ENCODE results near the gene KCNQ5. TPM values are rescaled to one million over a fixed set of nuclear protein-coding genes. Genes with fewer than 3 reads are reported as not detected.

The KCNQ5 gene
- total RNA-seq, 1 experiment from 2014 or later, result 13.9 TPM

- in situ Hi-C loops (cut with HindIII; ENCODE audit: low pct_unique_long_range_greater_than_20kb, low sequenced_read_pairs), result no loop called here
- DNase-seq (ENCODE audit: low read depth, low spot score), result peak; percentile 35
Observed at GRCh38 chr6:72810571-72811280, 188.9 kb downstream of the KCNQ5 start.

GRCh38 chr6:72811971-72812421, 190.1 kb downstream of the KCNQ5 start:
- in situ Hi-C loops (cut with HindIII; ENCODE audit: low pct_unique_long_range_greater_than_20kb, low sequenced_read_pairs), result no loop called here
- DNase-seq (ENCODE audit: low read depth, low spot score), result peak; percentile 99

- no peak for DNase-seq (ENCODE audit: low read depth, low spot score)
- in situ Hi-C loops (cut with HindIII; ENCODE audit: low pct_unique_long_range_greater_than_20kb, low sequenced_read_pairs), result no loop called here
Observed at GRCh38 chr6:72813807-72814596, 192.1 kb downstream of the KCNQ5 start.

- no peak for DNase-seq (ENCODE audit: low read depth, low spot score)
- in situ Hi-C loops (cut with HindIII; ENCODE audit: low pct_unique_long_range_greater_than_20kb, low sequenced_read_pairs), result no loop called here
Observed at GRCh38 chr6:72816022-72816421, 194.2 kb downstream of the KCNQ5 start.

- DNase-seq (ENCODE audit: low read depth, low spot score), result no peak
Observed at GRCh38 chr6:72817208-72817607, 195.3 kb downstream of the KCNQ5 start.

GRCh38 chr6:72819609-72820008, 197.7 kb downstream of the KCNQ5 start:
- no peak for DNase-seq (ENCODE audit: low read depth, low spot score)
- in situ Hi-C loops (cut with HindIII; ENCODE audit: low pct_unique_long_range_greater_than_20kb, low sequenced_read_pairs), result no loop called here

More at GRCh38 chr6:72817208-72817607, 195.3 kb downstream of the KCNQ5 start:
- in situ Hi-C loops (cut with HindIII; ENCODE audit: low pct_unique_long_range_greater_than_20kb, low sequenced_read_pairs), result no loop called here

- DNase-seq (ENCODE audit: low read depth, low spot score), result no peak
- in situ Hi-C loops (cut with HindIII; ENCODE audit: low pct_unique_long_range_greater_than_20kb, low sequenced_read_pairs), result no loop called here
Observed at GRCh38 chr6:72820153-72820552, 198.3 kb downstream of the KCNQ5 start.

GRCh38 chr6:72820906-72821305, 199.0 kb downstream of the KCNQ5 start:
- DNase-seq (ENCODE audit: low read depth, low spot score), result no peak
- in situ Hi-C loops (cut with HindIII; ENCODE audit: low pct_unique_long_range_greater_than_20kb, low sequenced_read_pairs), result no loop called here

GRCh38 chr6:72822023-72822422, 200.2 kb downstream of the KCNQ5 start:
- no peak for DNase-seq (ENCODE audit: low read depth, low spot score)
- in situ Hi-C loops (cut with HindIII; ENCODE audit: low pct_unique_long_range_greater_than_20kb, low sequenced_read_pairs), result no loop called here

- DNase-seq (ENCODE audit: low read depth, low spot score), result no peak
- in situ Hi-C loops (cut with HindIII; ENCODE audit: low pct_unique_long_range_greater_than_20kb, low sequenced_read_pairs), result no loop called here
Observed at GRCh38 chr6:72822691-72823090, 200.8 kb downstream of the KCNQ5 start.

GRCh38 chr6:72824833-72825232, 203.0 kb downstream of the KCNQ5 start:
- in situ Hi-C loops (cut with HindIII; ENCODE audit: low pct_unique_long_range_greater_than_20kb, low sequenced_read_pairs), result no loop called here
- no peak for DNase-seq (ENCODE audit: low read depth, low spot score)

GRCh38 chr6:72825315-72825911, 203.5 kb downstream of the KCNQ5 start:
- in situ Hi-C loops (cut with HindIII; ENCODE audit: low pct_unique_long_range_greater_than_20kb, low sequenced_read_pairs), result no loop called here
- no peak for DNase-seq (ENCODE audit: low read depth, low spot score)

GRCh38 chr6:72826037-72826436, 204.2 kb downstream of the KCNQ5 start:
- in situ Hi-C loops (cut with HindIII; ENCODE audit: low pct_unique_long_range_greater_than_20kb, low sequenced_read_pairs), result no loop called here
- DNase-seq (ENCODE audit: low read depth, low spot score), result no peak

- DNase-seq (ENCODE audit: low read depth, low spot score), result no peak
- in situ Hi-C loops (cut with HindIII; ENCODE audit: low pct_unique_long_range_greater_than_20kb, low sequenced_read_pairs), result no loop called here
Observed at GRCh38 chr6:72826744-72827438, 205.0 kb downstream of the KCNQ5 start.

- in situ Hi-C loops (cut with HindIII; ENCODE audit: low pct_unique_long_range_greater_than_20kb, low sequenced_read_pairs), result no loop called here
- no peak for DNase-seq (ENCODE audit: low read depth, low spot score)
Observed at GRCh38 chr6:72828904-72829303, 207.0 kb downstream of the KCNQ5 start.

- peak; percentile 40 for DNase-seq (ENCODE audit: low read depth, low spot score)
- in situ Hi-C loops (cut with HindIII; ENCODE audit: low pct_unique_long_range_greater_than_20kb, low sequenced_read_pairs), result no loop called here
Observed at GRCh38 chr6:72832271-72832670, 210.4 kb downstream of the KCNQ5 start.

GRCh38 chr6:72835749-72836148, 213.9 kb downstream of the KCNQ5 start:
- DNase-seq (ENCODE audit: low read depth, low spot score), result no peak
- in situ Hi-C loops (cut with HindIII; ENCODE audit: low pct_unique_long_range_greater_than_20kb, low sequenced_read_pairs), result no loop called here

GRCh38 chr6:72836971-72837370, 215.1 kb downstream of the KCNQ5 start:
- DNase-seq (ENCODE audit: low read depth, low spot score), result no peak
- in situ Hi-C loops (cut with HindIII; ENCODE audit: low pct_unique_long_range_greater_than_20kb, low sequenced_read_pairs), result no loop called here

Measured in SK-MEL-5 (cell line).